Measurements from ENCODE around the gene ASCL5.

- TF ChIP-seq CTCF (IDR thresholded peaks at IDR 0.05): no peak
- no peak for TF ChIP-seq POLR2A (IDR thresholded peaks at IDR 0.05)
These were observed 10.0 kb upstream of the ASCL5 start for GRCh38 chr1:201137024-201137392.

All from vagina (tissue), 2 donors.